Activated naive CD4-positive, alpha-beta T cell treated with anti-CD3 and anti-CD28 coated beads for 36 hours (primary cell): ENCODE data around the gene CTNNB1. TPM values are rescaled to one million over a fixed set of nuclear protein-coding genes. Genes with fewer than 3 reads are reported as not detected.

Source experiments
- CTCF ChIA-PET: fragments of 350-600 bp; sonication (Branson Sonifier 250); formaldehyde crosslinking; loops from one replicate; lab custom pipeline; 2021; ENCODE audit warnings: antibody characterized with exemption; lab: Charles Lee
- DNase-seq: peaks from one replicate; pipeline ENCODE4 v3.0.0-alpha.2; 2020
- H3K27ac Mint-ChIP-seq: one replicate; pipeline ENCODE4 v1.8.0; 2021; ENCODE audit warnings: mild to moderate bottlenecking, mixed read lengths
- H3K27me3 Mint-ChIP-seq: one replicate; pipeline ENCODE4 v1.8.0; 2021; ENCODE audit warnings: low read depth, mixed read lengths
- H3K36me3 Mint-ChIP-seq: one replicate; pipeline ENCODE4 v1.8.0; 2021; ENCODE audit warnings: low read depth, mixed read lengths
- H3K4me1 Mint-ChIP-seq: one replicate; pipeline ENCODE4 v1.8.0; 2021; ENCODE audit warnings: low read depth, mixed read lengths
- H3K4me3 Mint-ChIP-seq: one replicate; pipeline ENCODE4 v1.8.0; 2021; ENCODE audit warnings: mild to moderate bottlenecking, moderate library complexity, mixed read lengths
- H3K9me3 Mint-ChIP-seq: one replicate; pipeline ENCODE4 v1.8.0; 2021; ENCODE audit warnings: mixed read lengths
- intact Hi-C: fragments of 100-400 bp; cut with micrococcal nuclease; formaldehyde crosslinking; loops from one replicate; pipeline ENCODE4 v1.15.1; 2023
- total RNA-seq, 2 experiments: library from RNA; stranded (reverse); gene quantifications; one replicate each; pipeline ENCODE4 v1.2.3, GENCODE V29; 2021

The CTNNB1 gene
- total RNA-seq, 2 experiments from 2014 or later: 106 to 115 TPM

DNA sequence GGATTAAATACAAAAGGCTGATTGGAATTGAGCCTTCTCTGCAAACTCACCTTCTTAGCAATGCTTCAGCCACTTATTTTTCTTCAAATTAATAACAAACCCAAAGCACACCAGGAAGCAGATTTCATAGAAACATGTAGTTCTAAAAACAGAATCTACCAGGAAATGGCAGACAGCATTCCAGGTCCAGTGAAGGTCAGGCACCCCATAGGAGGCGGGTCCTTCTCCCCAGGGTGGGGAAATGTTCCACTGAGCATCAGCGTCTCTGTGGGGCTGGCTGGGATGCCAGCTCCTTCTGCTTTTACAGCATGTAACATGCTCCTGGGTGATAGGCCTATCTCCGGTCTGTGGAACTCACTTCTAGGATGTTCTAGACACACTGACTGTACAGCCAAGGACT, 49.2 kb downstream of the CTNNB1 start:
- Mint-ChIP-seq H3K27me3 (no peaks in the 10 kb centered on the region), H3K4me1 (no peaks in the 10 kb centered on the region), H3K9me3 (peaks cover 2% of the 10 kb centered on the region), H3K4me3 (no peak overlapping the region), H3K36me3 (peaks cover 6% of the 10 kb centered on the region), H3K27ac (no peak overlapping the region)
- CTCF ChIA-PET: no interaction called here
- intact Hi-C loops: no loop called here
- DNase-seq: no peak

- CTCF ChIA-PET: no interaction called here
- Mint-ChIP-seq H3K4me3 (no peak overlapping the region), H3K27ac (no peak overlapping the region), H3K27me3 (no peaks in the 10 kb centered on the region), H3K4me1 (no peaks in the 10 kb centered on the region), H3K36me3 (peaks cover 6% of the 10 kb centered on the region), H3K9me3 (peaks cover 2% of the 10 kb centered on the region)
- no peak for DNase-seq
- intact Hi-C loops: no loop called here
Measured at GRCh38 chr3:41249318-41249717, 50.0 kb downstream of the CTNNB1 start.

- intact Hi-C loops: no loop called here
- CTCF ChIA-PET: no interaction called here
Measured at GRCh38 chr3:41250825-41251224, 51.5 kb downstream of the CTNNB1 start.

GRCh38 chr3:41251593-41251992, 52.3 kb downstream of the CTNNB1 start:
- H3K27ac Mint-ChIP-seq: no peak overlapping the region
- no peak for DNase-seq
- intact Hi-C loops: no loop called here
- H3K4me1 Mint-ChIP-seq: no peaks in the 10 kb centered on the region
- no peak overlapping the region for H3K4me3 Mint-ChIP-seq
- peaks cover 2% of the 10 kb centered on the region for H3K9me3 Mint-ChIP-seq
- H3K36me3 Mint-ChIP-seq: peaks cover 3% of the 10 kb centered on the region
- CTCF ChIA-PET: no interaction called here
- H3K27me3 Mint-ChIP-seq: no peaks in the 10 kb centered on the region

More at GRCh38 chr3:41250825-41251224, 51.5 kb downstream of the CTNNB1 start:
- Mint-ChIP-seq H3K27me3 (no peaks in the 10 kb centered on the region), H3K4me1 (no peaks in the 10 kb centered on the region), H3K36me3 (peaks cover 3% of the 10 kb centered on the region), H3K4me3 (no peak overlapping the region), H3K9me3 (peaks cover 2% of the 10 kb centered on the region), H3K27ac (no peak overlapping the region)
- no peak for DNase-seq

DNA sequence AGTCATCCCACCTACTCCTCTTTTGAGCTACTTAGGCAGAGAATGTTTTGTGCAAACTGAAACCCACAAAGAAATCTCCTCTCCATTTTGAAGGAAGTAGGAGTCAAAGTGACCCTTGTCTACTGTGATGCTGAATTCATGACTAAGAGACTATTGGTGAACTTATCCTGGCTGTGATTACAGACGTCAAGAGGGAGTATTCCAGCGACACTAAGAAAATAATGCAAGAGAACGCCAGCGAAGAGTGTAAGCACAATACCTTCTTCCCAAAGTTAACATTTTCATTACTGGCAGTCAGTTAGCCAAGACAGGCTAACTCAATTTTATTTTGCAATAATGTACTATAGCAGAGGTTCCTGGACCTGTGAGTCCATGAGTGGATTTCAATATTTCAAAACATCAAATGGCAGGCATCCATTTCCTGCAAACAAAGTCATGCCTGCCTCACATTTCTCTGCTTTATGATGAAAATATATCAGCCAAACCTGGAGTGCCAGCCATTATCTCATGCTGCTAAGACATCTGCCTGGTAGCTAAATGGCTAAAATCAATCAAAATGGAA, 59.0 kb downstream of the CTNNB1 start:
- no peak overlapping the region for H3K27ac Mint-ChIP-seq
- DNase-seq: no peak
- intact Hi-C loops: no loop called here
- CTCF ChIA-PET: no interaction called here
- no peaks in the 10 kb centered on the region for H3K4me1 Mint-ChIP-seq
- H3K36me3 Mint-ChIP-seq: no peaks in the 10 kb centered on the region
- no peaks in the 10 kb centered on the region for H3K9me3 Mint-ChIP-seq
- no peak overlapping the region for H3K4me3 Mint-ChIP-seq
- no peaks in the 10 kb centered on the region for H3K27me3 Mint-ChIP-seq

DNA sequence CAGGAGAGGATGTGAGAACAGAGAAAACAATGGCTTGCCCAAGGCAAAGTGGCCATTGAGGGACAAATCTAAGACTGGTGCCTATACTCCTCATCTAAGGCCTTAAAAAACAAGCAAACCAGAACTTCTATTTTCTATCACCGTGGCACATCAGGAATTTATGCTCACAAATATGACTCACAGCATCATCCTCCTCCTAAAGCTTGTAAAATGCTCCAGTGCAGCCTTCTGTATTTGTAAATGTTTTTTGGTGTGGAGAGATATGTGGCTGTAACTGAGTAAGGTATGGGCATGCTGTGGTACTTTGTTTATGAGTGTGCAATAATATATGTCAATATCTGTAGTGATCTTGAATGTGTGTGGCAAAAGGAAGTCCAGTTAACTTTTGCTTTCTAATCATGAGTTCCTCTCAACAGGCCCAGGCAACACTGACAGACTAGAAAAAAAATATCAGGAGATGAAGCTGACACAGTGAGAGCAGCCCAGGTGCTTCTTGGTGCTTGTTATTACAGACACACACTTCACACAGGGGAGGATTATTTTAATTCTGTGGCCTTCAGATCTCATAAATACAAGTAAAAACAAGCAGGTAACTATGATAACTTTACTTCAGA, 60.3 kb downstream of the CTNNB1 start:
- Mint-ChIP-seq H3K27me3 (no peaks in the 10 kb centered on the region), H3K9me3 (no peaks in the 10 kb centered on the region), H3K4me3 (no peak overlapping the region), H3K4me1 (no peaks in the 10 kb centered on the region), H3K36me3 (no peaks in the 10 kb centered on the region), H3K27ac (no peak overlapping the region)
- intact Hi-C loops: no loop called here
- DNase-seq: no peak
- CTCF ChIA-PET: no interaction called here

DNA sequence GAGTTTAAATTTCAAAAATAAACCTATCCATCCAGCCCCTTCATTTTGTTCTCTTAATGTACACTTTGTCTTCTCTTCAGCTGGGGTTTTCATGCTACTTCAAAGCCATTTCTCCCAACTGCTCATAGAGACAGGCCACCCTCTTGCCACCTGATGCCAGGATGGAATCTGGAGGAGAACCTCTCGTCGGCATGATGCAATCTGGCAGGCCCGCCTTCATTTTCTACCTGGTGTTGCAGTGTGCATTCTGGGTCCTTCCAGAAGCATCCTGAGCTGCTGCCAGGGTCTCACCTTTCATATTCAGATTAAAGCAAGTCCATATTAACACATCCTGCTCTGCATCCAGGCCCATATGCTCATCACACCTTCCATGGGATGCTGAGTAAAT, 60.8 kb downstream of the CTNNB1 start:
- DNase-seq: no peak
- Mint-ChIP-seq H3K36me3 (no peaks in the 10 kb centered on the region), H3K9me3 (no peaks in the 10 kb centered on the region), H3K4me3 (no peak overlapping the region), H3K27me3 (no peaks in the 10 kb centered on the region), H3K4me1 (no peaks in the 10 kb centered on the region), H3K27ac (no peak overlapping the region)
- CTCF ChIA-PET: no interaction called here
- intact Hi-C loops: no loop called here

GRCh38 chr3:41265011-41265545, 65.8 kb downstream of the CTNNB1 start:
- no peaks in the 10 kb centered on the region for H3K4me1 Mint-ChIP-seq
- no peaks in the 10 kb centered on the region for H3K27me3 Mint-ChIP-seq
- intact Hi-C loops: no loop called here
- DNase-seq: no peak
- H3K4me3 Mint-ChIP-seq: no peak overlapping the region
- H3K27ac Mint-ChIP-seq: no peak overlapping the region
- CTCF ChIA-PET: no interaction called here
- no peaks in the 10 kb centered on the region for H3K9me3 Mint-ChIP-seq
- no peaks in the 10 kb centered on the region for H3K36me3 Mint-ChIP-seq

GRCh38 chr3:41265823-41266273, 66.5 kb downstream of the CTNNB1 start:
- DNase-seq: no peak
- H3K27me3 Mint-ChIP-seq: no peaks in the 10 kb centered on the region
- CTCF ChIA-PET: no interaction called here
- H3K4me1 Mint-ChIP-seq: no peaks in the 10 kb centered on the region
- H3K9me3 Mint-ChIP-seq: no peaks in the 10 kb centered on the region
- no peak overlapping the region for H3K4me3 Mint-ChIP-seq
- intact Hi-C loops: no loop called here
- H3K36me3 Mint-ChIP-seq: no peaks in the 10 kb centered on the region
- no peak overlapping the region for H3K27ac Mint-ChIP-seq

GRCh38 chr3:41267975-41268640, 68.8 kb downstream of the CTNNB1 start:
- H3K9me3 Mint-ChIP-seq: peaks cover 6% of the 10 kb centered on the region
- H3K27me3 Mint-ChIP-seq: no peaks in the 10 kb centered on the region
- H3K4me1 Mint-ChIP-seq: no peaks in the 10 kb centered on the region
- H3K4me3 Mint-ChIP-seq: no peak overlapping the region
- no peak for DNase-seq
- intact Hi-C loops: no loop called here
- CTCF ChIA-PET: no interaction called here
- H3K27ac Mint-ChIP-seq: no peak overlapping the region
- H3K36me3 Mint-ChIP-seq: peaks cover 4% of the 10 kb centered on the region

- no peak overlapping the region for H3K27ac Mint-ChIP-seq
- intact Hi-C loops: no loop called here
- H3K9me3 Mint-ChIP-seq: peaks cover 13% of the 10 kb centered on the region
- no peak overlapping the region for H3K4me3 Mint-ChIP-seq
- no peak for DNase-seq
- H3K27me3 Mint-ChIP-seq: no peaks in the 10 kb centered on the region
- CTCF ChIA-PET: no interaction called here
- peaks cover 12% of the 10 kb centered on the region for H3K36me3 Mint-ChIP-seq
- H3K4me1 Mint-ChIP-seq: no peaks in the 10 kb centered on the region
Measured at GRCh38 chr3:41272667-41273066, 73.4 kb downstream of the CTNNB1 start.

DNA sequence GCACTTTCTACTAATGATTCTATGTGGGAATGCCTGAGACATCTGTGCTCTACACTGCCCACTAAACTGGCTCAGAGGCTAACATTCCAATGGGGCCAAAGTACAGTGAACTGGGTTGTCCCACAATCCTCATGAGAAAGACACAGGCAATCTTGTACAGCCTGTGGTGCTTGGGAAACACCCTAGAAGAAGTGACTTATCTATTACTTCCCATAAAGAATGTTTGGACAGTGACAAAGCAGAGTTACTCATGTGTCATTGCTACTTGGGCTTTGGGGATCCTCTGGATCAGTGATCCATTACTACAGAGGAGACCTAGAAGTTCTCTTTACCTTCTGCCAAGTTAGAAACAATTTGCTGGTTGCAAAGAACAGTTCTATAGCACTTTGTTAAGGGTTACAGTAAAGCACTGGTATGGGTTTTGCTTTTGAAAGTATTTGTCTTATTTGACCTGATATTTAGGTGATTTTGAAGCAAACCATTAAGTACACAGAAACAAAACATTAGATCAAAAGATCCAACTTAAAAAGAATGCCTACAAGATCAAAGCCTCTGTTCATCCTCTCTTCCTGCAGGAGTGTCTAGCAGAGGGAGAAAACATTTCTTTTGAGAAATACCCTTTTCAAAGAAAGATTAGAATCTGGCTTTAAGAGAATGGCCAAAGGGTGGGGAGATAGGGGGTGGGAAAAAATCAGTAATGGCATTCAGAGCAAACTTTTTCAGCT, 75.8 kb downstream of the CTNNB1 start:
- no peaks in the 10 kb centered on the region for H3K27me3 Mint-ChIP-seq
- CTCF ChIA-PET: no interaction called here
- no peak overlapping the region for H3K4me3 Mint-ChIP-seq
- intact Hi-C loops: no loop called here
- DNase-seq: no peak
- H3K9me3 Mint-ChIP-seq: peaks cover 13% of the 10 kb centered on the region
- H3K27ac Mint-ChIP-seq: no peak overlapping the region
- H3K36me3 Mint-ChIP-seq: peaks cover 12% of the 10 kb centered on the region
- H3K4me1 Mint-ChIP-seq: no peaks in the 10 kb centered on the region
